Measurements from ENCODE around the gene ARHGAP5.

ARHGAP5 gene

DNA sequence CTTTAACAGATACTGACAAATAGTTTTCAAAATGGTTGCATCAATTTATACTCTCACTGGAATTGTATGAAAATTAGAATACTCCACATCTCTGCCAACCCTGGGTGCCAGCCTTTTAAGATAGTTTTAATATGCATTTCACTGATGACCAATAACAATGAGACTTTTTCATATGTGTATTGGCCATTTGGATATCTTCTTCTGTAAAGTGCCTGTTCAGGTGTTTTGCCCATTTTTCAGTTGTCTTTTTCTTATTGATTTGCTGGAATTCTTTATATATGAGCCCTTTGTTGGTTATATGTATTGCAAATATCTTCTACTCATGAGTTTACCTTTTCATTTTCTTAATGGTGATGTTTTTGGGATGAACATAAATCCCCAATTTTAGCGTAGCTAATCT, 108.0 kb downstream of the ARHGAP5 start:
- no peak for DNase-seq (ENCODE audit: low read depth)

DNA sequence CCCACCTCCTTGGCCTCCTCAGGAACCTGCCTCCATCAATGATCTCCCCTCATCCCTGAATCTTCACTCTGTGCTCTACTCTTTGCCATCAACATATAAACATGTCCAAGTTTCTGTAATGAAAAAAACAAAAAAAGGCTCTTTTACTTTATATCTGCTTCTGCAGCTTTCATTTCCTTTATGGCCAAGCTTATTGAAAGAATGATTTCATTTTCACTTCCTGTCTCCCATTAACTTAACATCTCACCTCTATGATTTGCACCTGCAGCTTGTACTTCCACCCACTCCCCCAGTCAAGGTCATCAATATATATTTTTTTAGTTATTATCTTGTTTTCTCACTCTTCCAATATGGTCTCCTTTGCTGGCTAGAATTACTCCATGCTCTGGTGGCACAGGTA, 109.1 kb downstream of the ARHGAP5 start:
- DNase-seq (ENCODE audit: low read depth) = no peak

DNA sequence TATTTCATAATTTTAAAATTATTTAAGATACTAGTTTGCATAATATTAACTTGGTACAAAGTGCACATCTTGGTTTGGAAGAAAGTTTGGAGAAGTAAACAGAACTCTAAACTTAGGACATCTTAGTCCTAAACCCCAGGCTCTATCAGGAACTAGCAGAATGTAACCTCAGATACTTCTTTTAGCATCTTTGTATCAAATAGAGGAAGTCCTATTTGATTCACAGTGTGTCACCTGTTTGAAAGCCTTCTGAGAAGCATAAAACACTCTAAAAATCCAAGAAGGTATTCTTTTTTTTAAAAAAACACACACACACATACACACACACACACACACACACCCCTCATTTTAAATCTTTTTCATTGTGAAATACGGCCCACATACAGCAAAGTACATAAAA, 112.7 kb downstream of the ARHGAP5 start:
- DNase-seq (ENCODE audit: low read depth) = no peak

DNA sequence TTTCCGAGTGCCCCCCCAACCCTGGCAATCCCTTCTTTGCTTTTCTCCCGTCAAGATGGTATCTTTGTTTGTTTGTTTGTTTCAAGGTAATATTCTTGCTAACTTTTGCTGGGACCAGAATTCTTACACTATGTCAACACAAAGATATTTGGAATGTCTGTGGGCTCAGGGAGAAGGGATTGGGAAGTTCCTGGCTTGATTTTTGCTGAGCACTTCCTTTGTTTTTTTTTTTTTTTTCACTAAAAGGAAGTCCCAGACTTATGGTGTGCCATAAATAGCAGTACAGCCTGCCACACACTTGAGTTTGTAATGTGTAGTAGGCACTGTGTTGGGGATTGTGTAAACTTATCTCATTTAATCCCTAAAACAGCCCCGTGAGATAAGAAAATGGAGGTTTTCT, 113.6 kb downstream of the ARHGAP5 start:
- no peak for DNase-seq (ENCODE audit: low read depth)

DNA sequence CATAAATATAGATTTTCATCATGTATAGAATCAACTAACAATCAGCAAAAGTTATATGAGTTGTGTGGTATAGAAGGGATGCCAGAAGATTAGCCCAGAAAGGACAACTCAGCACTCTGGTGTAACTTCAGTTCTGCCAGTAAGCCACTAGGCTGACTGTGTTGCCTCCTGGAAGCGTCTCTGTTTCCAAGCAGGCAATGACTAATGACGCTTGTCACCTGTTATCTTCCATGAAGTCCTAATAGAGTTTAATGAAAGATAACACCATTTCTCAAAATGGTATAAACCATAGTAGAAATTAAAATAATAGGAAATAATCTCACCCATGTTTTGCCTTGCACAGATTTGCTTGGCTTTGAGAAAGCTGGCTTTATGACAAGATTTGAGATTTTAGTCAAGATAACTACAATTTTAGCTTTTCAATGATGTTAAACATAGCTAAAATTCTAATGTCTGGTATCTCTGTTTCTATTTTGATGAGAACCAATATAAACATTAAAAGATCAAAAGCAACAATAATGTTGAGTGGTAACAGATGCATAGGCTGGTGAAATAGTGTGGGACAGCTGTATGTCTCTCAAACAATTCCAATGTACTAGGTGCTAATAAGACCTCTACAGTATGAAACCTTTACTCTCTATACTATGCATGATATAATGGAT, 115.7 kb downstream of the ARHGAP5 start:
- no peak for DNase-seq (ENCODE audit: low read depth)

DNA sequence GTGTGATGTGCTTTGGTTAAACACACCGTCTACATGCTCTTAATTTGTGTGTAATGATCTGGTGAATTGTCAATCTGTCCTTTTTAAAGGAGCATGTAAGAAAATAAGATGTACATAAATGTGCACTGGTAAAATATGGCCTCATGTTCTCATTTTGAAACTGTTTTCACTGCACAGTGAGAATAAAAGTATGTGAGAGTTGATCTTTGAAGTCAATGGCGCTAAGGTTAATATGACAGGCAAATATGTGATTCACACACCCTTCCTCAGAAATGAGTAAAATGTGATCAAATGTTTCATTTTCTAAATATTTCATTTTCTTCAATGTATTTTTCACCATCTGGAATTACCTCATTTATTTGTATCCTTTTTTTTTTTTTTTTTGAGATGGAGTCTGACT, 116.4 kb downstream of the ARHGAP5 start:
- DNase-seq (ENCODE audit: low read depth) = no peak

DNA sequence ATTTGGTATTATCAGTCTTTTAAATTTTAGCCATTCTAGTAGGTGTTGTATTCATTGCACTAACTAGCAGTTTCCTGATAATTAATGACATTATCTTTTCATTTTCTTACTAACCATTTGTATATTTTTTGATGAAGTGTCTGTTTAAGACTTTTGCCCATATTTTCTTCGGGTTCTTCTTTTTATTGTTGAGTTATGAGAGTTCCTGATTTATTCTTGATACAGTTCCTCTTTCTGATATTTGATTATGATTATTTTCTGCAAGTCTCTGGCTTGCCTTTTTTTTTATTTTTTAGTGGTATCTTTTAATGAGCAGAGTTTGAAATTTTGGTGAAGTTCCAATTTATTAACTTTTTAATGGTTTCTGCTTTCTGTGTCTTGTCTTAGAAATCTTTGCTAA, 118.5 kb downstream of the ARHGAP5 start:
- no peak for DNase-seq (ENCODE audit: low read depth)

DNA sequence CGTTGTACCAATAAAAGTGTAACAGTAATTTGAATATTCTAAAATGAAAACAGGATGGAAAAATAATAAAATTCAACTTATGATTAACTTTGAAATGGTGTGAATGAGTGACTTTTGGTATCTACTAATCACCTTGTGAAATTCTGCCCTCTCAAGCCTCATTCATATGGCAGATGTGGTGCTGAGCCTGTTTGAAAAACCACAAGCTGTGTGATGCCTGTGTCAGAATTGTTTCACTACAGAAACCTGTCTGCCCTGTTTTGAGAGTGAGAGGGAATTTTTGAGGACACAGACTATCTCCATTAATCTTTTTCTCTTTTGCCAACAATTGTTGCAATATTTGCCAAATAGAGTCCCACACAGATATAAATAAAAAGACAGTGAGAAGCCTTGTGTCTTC, 120.8 kb downstream of the ARHGAP5 start:
- DNase-seq (ENCODE audit: low read depth) = no peak

DNA sequence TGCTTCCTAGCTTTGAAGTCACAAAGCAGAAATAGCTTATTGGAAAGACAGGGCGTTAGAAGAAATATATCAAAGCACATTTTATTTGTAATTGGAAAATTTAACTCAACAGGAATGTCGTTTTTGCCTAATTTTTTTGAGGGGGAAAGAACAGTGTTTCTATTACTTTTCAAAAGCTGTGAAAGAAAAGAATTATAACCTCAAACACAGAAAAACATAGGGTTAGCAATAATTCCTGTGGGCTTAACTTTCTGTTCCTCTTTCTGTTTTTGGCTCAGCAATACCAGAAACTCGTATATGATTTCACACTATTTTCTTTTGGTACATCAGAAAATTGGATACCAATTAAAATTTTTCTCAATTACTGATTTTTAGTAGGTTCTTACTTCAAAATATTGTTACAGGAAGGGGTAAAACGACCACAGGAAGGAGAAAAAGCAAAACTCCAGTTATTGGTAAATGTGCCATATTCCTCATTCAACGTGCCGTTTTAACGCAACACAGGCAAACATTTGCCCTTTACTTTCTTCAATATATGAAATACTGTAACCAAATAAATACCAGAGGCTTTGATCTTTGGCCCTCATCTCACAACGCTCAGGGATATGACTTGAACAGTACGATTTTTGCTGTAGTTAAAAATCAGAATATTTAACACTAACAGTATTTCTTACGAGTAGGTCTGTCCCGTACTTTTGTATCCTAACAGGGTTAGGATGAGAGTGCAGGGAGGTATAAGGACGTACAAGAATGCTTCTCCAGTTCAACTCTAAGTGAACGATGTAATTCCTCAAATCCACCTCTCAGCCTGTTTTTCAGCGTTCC, 123.5 kb downstream of the ARHGAP5 start:
- DNase-seq (ENCODE audit: low read depth) = no peak

DNA sequence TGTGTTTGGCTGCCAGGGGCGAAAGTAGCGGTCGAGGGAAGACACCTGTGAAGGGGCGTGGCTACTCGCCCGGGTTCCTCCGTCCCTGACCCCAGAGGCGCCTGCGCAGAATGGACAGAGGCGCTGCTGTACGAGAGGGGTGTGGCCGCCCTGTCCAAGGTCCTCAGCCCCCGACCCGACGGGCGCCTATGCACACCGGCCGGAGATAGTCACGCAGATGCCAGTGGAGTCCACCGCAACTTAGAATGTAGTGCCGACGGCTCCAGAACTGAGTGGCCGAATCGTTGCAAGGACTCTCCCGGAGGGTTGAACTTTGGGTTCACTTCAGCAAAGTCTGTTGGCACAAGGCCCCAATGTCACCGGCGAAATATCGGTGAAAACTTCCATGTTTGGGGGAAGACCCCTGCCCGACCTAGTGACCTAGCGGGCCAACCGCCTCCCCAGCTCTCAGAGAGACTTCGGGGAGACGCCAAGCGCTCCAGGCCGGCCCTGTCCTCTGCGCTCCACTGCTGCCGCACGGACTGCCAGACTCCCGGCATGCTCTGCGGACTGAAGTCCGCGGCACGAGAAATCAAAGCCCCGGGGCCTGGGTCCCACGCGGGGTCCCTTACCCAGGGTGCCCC, 124.2 kb downstream of the ARHGAP5 start:
- DNase-seq (ENCODE audit: low read depth) = peak; percentile 43

DNA sequence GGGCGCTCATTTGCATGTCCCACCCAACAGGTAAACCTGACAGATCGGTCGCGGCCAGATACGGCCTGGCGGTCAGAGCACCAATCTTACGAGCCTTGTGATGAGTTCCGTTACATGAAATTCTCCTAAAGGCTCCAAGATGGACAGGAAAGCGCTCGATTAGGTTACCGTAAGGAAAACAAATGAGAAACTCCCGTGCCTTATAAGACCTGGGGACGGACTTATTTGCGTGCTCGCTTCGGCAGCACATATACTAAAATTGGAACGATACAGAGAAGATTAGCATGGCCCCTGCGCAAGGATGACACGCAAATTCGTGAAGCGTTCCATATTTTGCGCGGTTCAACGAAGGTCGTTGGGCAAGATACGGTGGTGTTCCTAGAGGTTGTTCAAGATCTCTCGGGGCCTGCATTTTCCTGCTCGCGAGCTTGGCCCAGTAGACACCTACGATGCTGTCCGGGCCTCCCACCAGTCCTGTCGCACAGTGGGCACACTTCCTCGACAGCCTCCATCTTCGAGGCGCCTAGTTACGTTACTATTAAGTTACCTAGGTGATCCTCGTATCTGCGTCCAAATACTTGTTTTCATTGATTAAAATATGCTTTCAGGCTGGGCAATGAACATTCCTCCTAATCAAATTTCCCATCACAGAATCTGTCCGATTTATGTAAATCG, 124.8 kb downstream of the ARHGAP5 start, which contains the start of gene RNU6-7:
TSS of gene RNU6-7 (plus strand) at position 230 of the 675 bp plus-strand sequence.
- no peak for DNase-seq (ENCODE audit: low read depth)

DNA sequence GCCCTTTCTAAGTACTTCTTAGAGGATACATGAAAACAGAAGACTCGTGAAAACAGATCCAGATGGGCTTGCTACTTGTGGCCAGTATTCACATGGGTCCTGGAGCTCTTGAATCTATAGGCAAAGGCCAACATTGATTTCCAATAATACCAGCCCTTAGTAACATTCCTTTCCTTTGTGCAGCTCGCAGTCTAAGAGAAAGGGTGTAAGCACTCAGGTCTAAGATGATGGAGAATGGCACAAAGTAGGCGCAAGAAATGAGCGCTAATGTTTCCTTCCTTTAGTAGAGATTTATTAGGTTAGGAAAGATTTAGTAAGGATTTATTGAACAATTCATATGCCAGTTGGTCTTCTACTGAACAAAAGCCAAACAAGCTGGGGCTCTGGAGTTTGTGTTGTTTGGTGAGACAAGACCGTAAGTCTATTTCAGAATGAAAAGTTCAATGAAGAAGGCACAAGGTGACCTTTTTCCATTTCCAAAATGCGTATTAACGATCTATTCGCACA, 125.4 kb downstream of the ARHGAP5 start:
- DNase-seq (ENCODE audit: low read depth) = no peak

DNA sequence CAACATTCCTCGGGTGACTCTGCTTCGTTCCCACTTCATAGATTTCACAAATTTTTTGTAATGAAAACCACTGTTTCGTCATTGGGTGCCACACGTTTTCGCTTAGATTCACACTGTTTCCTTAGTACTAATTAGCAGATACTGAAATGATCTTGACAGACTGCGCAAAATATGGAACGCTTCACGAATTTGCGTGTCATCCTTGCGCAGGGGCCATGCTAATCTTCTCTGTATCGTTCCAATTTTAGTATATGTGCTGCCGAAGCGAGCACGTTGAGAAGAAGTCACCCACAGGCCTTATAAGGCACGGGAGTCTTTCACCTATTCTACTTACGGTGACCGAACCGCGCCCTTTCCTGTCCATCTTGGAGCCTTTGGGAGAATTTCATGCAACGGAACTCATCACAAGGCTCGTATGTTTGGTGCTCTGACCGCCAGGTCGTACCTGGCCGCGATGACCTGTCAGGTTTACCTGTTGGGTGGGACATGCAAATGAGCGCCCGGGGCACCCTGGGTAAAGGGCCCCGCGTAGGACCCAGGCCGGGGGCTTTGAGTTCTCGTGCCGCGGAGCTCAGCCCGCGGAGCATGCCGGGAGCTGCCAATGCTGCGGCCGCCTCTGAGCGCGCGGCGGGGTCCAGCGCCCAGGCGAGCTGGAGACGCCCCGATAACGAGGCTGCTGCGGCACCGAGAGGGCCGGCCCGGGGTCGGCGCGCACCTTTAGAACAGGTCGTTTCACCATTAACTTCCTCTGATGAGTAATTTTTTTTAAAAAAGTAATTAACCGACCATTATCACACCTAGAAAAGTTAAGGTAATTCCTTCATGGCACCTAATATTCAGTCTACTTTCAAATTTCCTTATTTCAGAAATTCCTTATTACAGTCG, 126.1 kb downstream of the ARHGAP5 start, which contains the start of gene RNU6-8:
TSS of gene RNU6-8 (minus strand) at position 272 of the 885 bp plus-strand sequence.
- DNase-seq (ENCODE audit: low read depth) = peak; percentile 64

DNA sequence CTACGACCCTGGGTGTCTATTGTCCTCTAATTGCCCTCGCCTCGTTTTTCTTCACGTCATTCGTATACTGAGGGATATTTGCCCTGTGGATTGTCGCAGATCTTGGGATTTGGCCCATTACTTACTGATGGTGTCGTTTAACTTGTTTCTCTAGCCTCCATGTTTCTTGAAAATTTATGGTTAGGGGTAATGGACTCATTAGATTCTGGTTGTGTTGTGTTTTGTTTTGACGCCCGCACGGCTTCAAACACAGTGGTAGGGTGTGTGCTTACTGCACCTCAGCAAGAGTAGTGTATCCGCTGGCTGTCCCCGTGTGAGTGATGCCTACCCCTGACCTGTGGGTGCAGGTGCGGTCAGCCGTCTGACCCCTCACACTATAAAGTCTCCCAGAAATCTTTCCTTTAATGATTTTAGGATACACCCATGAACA, 126.8 kb downstream of the ARHGAP5 start:
- DNase-seq (ENCODE audit: low read depth) = no peak

DNA sequence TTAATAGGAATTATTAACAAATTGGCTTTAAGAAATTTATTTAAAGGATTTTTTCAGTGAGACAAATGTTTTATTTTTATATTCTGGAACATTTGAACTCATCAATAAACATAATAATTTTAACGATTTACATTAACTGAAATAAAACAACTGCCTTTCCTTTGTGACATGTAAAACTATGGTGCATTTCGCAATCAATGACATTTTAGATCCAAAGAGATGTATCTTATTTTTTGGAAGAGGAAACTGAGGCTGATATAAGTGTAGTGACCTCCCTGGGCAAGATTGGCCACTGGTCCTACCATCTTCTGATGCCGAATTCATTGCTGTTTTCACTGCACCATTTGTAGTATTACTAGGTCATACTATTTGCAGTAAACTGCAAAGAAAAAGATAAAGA, 128.4 kb downstream of the ARHGAP5 start:
- DNase-seq (ENCODE audit: low read depth) = no peak

DNA sequence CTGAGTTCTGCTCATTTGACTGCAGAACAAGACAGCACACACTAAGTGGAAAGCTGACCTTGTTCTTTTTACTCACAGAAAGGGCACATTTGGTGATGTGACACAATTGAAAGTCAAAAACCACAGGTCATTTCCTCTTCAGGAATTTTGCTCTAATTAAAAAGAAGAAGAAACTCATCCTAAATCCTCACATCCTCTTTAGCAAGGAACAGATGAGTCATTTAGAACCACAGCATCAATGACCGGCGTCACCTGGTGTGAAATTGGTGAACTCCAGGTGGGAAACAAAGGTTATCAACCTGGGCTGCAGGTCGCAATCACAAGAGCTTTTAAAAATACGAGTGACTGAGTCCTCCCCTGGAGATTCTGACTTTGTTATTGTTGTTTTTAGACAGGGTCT, 128.9 kb downstream of the ARHGAP5 start:
- no peak for DNase-seq (ENCODE audit: low read depth)

DNA sequence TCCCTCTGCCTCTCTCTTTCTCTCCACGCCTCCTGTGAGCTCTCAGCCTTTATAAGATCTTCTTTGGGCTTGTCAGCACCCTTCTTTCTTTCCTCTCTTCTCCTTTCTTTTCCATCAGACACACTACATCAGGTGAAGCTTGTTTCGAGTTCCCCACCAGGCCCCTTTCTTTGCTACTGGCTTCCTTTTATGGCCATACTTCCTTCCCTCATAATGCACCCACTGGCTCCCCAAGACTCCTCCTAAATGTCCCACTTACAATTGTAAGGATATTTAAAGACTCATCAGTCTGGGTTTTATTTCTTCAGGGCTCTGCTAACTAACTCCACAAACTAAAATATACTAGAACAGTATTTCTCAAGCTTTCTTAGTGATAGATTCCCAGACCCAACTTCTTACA, 129.4 kb downstream of the ARHGAP5 start:
- DNase-seq (ENCODE audit: low read depth) = no peak

DNA sequence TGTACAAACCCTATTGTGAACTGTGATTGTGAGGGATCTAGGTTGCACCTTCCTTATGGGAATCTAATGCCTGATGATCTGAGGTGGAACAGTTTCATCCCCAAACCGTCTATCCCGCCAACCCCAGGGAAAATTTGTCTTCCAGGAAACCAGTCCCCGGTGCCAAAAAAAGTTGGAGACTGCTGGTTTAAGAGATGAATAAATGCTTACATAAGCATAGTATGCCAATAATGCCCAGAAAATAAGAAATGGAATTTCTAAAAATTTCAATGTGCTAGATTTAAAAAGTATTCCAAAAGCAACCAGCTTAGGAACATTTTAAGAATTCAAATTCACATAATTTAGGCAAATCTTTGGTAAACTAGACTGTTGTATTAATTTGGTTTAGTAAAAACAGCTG, 131.4 kb downstream of the ARHGAP5 start:
- no peak for DNase-seq (ENCODE audit: low read depth)
